Activated T-cell treated with anti-CD3 and anti-CD28 coated beads, Interleukin-2, amount 50 U/mL, for 72 hours (primary cell): ENCODE results near the gene IL18BP. TPM values are rescaled to one million over a fixed set of nuclear protein-coding genes. Genes with fewer than 3 reads are reported as not detected.

Source experiments
- ATAC-seq, 2 donors: fragments of 150-1000 bp; cut with Tn5 transposase; replicated peaks in 1 of 2; 2 replicates each; pipeline ENCODE4 v1.10.0; 2021; ENCODE audit warnings: moderate library complexity in 2 of 2, mild to moderate bottlenecking in 1 of 2
- DNase-seq, 2 donors: peaks; one replicate each; pipeline ENCODE4 v3.0.0; 2021 to 2022; ENCODE audit warnings: mixed read lengths in 1 of 2
- H3K27ac Mint-ChIP-seq: one replicate; pipeline ENCODE4 v1.8.0; 2022; ENCODE audit warnings: mild to moderate bottlenecking, moderate library complexity, mixed read lengths
- H3K27me3 Mint-ChIP-seq: one replicate; pipeline ENCODE4 v1.8.0; 2022; ENCODE audit warnings: low read depth, mixed read lengths
- H3K36me3 Mint-ChIP-seq, 2 donors: one replicate each; pipeline ENCODE4 v1.8.0; 2022; ENCODE audit warnings: mixed read lengths in 2 of 2, mild to moderate bottlenecking in 1 of 2; ENCODE audit not compliant: insufficient read depth in 2 of 2
- H3K4me1 Mint-ChIP-seq: one replicate; pipeline ENCODE4 v1.8.0; 2022; ENCODE audit warnings: low read depth, mixed read lengths
- H3K4me3 Mint-ChIP-seq, 2 donors: one replicate each; pipeline ENCODE4 v1.8.0; 2022; ENCODE audit warnings: mild to moderate bottlenecking in 2 of 2, mixed read lengths in 2 of 2, moderate library complexity in 2 of 2
- H3K9me3 Mint-ChIP-seq, 2 donors: one replicate each; pipeline ENCODE4 v1.8.0; 2022; ENCODE audit warnings: mixed read lengths in 2 of 2
- total RNA-seq, 2 donors: library from RNA; stranded (reverse); gene quantifications; one replicate each; pipeline ENCODE4 v1.2.3, GENCODE V29; 2022

Gene IL18BP
- total RNA-seq, 2 donors from 2014 or later: 16.7 to 19.0 TPM

DNA sequence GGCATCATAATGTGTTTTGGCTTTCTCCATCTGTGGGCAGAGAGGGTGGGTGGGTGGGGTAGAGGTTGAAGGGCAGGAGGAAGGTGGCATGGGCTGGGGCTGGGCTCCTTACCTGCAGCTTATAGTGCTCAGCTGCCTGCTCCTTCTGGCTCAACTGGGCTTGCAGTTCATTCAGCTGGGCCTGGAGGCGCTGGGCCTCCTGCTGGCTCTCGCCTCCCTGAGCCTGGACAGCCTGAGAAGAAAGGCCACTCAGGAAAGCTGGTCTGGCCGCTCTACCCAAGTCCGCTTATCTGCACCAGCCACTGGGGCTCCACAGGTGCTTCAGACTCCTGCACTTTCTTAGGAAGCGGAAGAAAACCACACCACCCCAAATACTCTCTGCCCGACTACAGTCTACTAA is 10.4 kb downstream of the IL18BP start:
- no peaks in the 10 kb centered on the region for H3K27me3 Mint-ChIP-seq
- no peaks in the 10 kb centered on the region for H3K9me3 Mint-ChIP-seq
- peaks cover 7% of the 10 kb centered on the region for H3K4me1 Mint-ChIP-seq
- H3K36me3 Mint-ChIP-seq: peaks cover 6 to 28% of the 10 kb centered on the region in 2 donors
- no peak overlapping the region for H3K4me3 Mint-ChIP-seq
- no peak overlapping the region for H3K27ac Mint-ChIP-seq
- DNase-seq (no peak), ATAC-seq (no peak)

DNA sequence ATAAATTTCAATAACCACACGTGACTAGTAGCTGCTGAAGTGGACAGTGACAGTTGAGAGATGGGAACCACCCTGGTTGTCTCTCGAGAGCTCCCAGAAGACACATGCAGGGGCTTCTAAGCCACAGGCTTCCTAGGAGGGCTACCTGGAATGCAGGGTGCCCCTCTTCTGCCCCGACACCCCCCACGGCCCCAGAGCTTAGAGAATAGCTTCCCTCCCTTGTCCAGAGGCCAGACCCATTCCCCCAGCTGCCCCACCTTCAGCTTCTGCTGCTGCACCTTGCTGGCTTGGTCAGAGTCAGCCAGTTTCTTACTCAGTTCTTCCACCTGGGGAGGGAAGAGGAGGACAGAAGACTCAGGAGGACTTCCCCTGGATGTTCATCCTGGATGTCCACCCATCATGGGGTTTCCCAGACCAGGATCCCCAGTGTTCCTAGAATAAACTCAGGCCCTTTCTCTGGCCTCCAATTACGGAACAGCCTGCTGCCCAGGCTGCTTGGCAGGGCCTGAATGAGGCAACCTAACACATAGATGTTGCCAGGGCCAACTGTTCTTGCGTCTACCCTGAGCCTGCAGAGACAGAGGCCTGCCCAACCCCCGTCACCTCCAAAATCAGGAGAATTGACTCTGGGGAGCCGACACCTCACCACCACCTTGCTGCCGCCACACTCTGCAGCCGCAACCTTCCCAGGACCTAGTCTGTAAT is 12.0 kb downstream of the IL18BP start:
- Mint-ChIP-seq H3K27me3 (no peaks in the 10 kb centered on the region), H3K4me3 (no peak overlapping the region), H3K27ac (peak overlapping the region; percentile 55), H3K9me3 (no peaks in the 10 kb centered on the region), H3K4me1 (peaks cover 7% of the 10 kb centered on the region), H3K36me3 (peaks cover 7 to 39% of the 10 kb centered on the region in 2 donors)
- DNase-seq (no peak), ATAC-seq (no peak)

DNA sequence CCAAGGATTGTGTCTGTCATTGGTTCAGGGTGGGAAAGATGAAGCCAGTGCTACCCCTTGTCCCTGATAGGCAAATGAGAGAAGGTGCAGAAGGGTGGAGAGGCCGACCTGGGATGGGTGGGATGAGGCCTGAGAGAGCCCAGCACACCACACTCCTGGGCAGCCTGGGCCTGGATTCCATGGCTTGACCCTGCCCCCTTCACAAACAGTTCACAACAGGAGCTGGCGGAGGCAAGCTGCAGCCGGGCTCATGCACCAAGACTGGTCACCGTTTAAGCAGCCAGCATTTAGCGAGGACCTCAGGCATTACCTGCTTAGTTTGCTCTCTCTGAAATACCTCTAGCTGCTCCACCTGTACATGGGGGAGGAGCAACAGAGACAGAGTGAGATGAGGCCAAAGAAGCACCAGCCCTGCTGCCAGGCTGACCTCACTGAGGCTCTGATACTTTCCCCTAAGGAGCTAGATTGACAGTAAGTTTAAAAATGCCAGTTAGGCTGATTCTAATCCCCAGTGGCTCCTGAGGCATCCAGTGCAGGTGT is 13.5 kb downstream of the IL18BP start:
- Mint-ChIP-seq H3K27me3 (no peaks in the 10 kb centered on the region), H3K36me3 (peaks cover 4 to 37% of the 10 kb centered on the region in 2 donors), H3K9me3 (no peaks in the 10 kb centered on the region), H3K27ac (peak overlapping the region; percentile 52), H3K4me3 (no peak overlapping the region), H3K4me1 (peaks cover 7% of the 10 kb centered on the region)
- no peak for DNase-seq
- ATAC-seq: no peak

DNA sequence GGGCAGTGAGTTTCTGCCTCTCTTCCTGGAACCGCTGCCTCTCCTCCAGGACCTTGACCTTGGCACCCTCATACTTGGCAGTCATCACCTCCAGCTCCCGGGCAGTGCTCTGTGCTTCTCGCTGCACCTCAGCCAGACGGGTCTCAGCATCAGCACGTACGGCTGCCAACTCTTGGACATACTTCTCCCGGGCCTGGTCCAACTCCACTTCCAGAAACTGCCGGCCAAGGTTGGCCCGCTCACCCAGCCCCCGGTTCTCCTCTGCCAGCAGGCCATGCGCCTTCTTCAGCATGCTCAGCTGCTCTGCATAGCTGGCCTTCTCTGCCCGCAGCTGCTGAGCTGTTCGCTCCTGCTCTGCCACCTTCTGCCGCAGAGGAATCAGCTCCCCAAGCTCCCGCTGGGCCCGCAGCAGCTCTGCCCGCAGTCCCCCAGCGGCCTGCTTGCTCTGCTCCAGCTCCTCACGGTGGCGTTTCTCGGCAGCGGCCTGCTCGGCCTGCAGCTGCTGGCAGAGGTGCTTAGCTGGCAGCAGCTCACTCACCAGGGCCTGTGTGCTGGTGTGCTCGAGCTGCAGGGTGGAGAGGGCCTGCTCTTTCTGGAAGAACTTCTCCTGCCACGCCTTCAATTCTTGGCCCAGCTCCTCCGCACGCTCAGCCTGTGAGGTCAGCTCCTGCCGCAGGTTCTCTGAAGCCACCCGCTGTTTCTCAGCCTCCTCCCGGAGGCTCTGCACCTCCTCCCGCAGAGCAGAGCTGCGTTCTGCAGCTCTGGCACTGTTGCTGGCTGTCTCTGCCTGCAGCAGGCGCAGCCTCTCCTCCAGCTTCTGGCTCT is 14.4 kb downstream of the IL18BP start:
- H3K4me3 Mint-ChIP-seq: no peak overlapping the region
- no peak overlapping the region for H3K27ac Mint-ChIP-seq
- no peaks in the 10 kb centered on the region for H3K27me3 Mint-ChIP-seq
- H3K9me3 Mint-ChIP-seq: no peaks in the 10 kb centered on the region
- peaks cover 5 to 36% of the 10 kb centered on the region in 2 donors for H3K36me3 Mint-ChIP-seq
- DNase-seq (no peak), ATAC-seq (no peak)
- H3K4me1 Mint-ChIP-seq: peaks cover 7% of the 10 kb centered on the region

DNA sequence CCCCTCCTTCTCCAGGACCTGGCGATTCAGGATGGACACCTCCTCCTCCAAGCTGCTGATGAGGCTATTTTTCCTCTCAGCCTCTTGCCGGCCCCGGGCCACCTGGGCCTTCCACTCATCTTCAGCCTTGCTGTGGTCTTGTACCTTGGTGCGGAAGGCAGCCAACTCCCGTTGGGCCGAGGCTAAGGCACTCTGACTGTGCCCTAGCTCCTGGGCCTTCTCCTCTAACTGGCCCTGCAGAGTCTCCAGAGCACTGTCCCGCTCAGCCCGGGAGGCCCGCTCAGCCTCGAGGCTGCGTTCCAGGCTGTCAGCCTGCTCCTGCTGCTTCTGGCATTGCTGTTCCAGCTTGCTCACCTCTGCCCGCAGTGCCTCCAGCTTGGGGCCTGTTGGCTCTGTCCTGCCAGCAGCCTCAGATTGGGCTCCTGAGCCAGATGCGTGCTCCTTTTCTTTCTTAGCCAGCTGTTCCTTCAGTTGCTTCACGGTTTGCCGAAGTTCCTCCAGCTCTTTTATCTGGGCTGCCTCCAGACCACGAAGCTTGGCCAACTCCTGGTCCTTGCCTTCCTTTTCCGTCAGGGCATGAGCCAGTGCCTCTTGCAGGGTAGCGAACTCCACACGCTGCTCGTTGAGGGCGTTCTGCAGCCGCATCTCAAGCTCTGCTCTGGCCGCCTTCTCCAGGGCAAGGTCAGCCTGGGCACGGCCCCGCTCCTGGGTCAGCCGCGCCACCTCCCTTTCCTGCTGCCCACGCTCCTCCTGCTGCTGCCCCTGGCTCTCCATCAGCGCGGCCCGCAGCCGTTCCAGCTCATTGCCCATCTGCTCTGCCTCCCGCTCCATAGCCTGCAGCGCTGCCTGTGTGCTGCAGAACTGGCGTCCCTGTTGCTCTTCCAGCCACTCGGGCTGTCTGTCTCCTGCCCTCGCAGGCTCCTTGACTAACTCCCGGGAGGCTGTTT is 15.3 kb downstream of the IL18BP start:
- peaks cover 7% of the 10 kb centered on the region for H3K4me1 Mint-ChIP-seq
- H3K9me3 Mint-ChIP-seq: no peaks in the 10 kb centered on the region
- no peak overlapping the region for H3K27ac Mint-ChIP-seq
- DNase-seq (no peak), ATAC-seq (no peak)
- peaks cover 7 to 35% of the 10 kb centered on the region in 2 donors for H3K36me3 Mint-ChIP-seq
- no peaks in the 10 kb centered on the region for H3K27me3 Mint-ChIP-seq
- H3K4me3 Mint-ChIP-seq: no peak overlapping the region

DNA sequence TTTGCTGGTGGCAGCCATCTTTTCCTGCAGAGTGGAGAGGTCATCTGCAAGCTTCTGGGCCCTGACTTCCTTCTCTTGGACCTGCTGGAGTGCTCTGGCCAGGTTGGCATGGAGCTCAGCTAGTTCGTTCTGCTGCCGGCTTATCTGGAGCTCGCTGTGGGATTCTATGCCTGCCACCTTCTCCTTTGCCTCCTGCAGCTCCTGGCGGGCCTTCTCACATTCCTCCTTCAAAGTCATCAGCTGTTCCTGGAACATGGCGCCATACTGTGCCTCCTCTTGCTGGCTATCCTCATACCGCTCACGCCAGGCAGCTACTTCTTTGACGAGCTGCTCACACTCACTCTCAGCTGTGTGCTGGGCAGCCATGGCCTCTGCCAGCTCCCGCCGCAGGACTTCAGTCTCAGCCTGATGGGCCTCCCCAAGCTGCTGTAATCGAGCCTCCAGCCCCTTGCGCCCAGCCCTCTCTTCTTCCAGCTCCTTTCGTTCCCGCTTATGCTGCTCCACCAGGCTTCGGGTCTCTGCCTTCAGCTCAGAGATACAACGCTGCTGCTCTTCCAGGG is 16.1 kb downstream of the IL18BP start:
- DNase-seq: no peak
- ATAC-seq: no peak
- Mint-ChIP-seq H3K9me3 (no peaks in the 10 kb centered on the region), H3K36me3 (peaks cover 8 to 40% of the 10 kb centered on the region in 2 donors), H3K27me3 (no peaks in the 10 kb centered on the region), H3K27ac (no peak overlapping the region), H3K4me1 (peaks cover 7% of the 10 kb centered on the region), H3K4me3 (no peak overlapping the region)

DNA sequence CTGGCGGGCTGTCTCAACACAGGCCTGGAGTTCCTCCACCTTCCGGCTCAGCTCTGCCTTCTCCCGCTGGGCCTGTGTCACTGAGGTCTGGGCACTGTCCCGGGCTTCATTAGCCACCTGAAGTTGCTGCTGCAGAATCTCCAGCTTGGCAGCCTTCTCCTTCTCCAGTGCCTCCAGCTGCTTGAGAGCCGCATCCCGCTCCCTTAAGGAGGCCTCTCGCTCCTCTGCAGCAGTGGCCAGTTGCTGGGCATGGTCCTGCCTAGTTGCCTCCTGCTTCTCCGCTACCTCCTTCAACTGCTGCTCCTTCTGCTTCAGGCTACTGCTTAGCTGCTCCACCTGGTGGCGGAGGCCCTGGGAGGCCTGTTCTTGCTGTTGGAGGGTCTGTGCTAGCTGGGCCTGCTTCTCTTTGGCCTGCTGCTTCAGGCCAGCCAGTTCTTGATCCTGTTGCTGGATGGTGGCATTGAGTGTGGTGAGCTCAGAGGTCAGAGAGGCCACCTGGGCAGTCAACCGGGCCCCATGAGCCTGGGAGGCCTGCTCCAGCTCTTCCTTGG is 16.9 kb downstream of the IL18BP start:
- no peaks in the 10 kb centered on the region for H3K27me3 Mint-ChIP-seq
- H3K36me3 Mint-ChIP-seq: peaks cover 14 to 45% of the 10 kb centered on the region in 2 donors
- ATAC-seq (no peak), DNase-seq (no peak)
- no peak overlapping the region for H3K27ac Mint-ChIP-seq
- H3K9me3 Mint-ChIP-seq: no peaks in the 10 kb centered on the region
- peaks cover 7% of the 10 kb centered on the region for H3K4me1 Mint-ChIP-seq
- H3K4me3 Mint-ChIP-seq: no peak overlapping the region

DNA sequence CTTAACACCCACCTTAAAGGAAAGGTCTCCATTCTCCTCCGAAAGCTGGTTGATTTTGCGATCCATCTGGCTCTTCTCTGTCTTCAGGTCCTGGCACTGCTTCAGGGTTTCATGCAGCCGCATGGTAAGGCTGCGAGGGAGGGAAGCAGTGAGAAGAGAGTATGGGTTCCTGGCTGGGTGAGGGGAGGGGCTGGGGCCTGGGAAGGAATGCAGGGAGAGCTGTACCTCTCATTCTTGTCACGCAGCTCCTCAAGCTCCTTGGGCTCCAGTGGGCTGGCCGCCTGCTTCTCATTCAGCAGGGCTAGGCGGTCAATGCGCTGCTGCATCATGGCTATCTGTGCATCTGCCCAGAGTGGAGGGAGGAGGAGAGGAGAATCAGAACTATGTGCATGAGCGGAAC is 19.5 kb downstream of the IL18BP start:
- H3K4me1 Mint-ChIP-seq: peaks cover 7% of the 10 kb centered on the region
- no peak for DNase-seq
- H3K27me3 Mint-ChIP-seq: no peaks in the 10 kb centered on the region
- no peak overlapping the region for H3K4me3 Mint-ChIP-seq
- H3K27ac Mint-ChIP-seq: no peak overlapping the region
- peaks cover 17 to 50% of the 10 kb centered on the region in 2 donors for H3K36me3 Mint-ChIP-seq
- ATAC-seq: no peak
- H3K9me3 Mint-ChIP-seq: no peaks in the 10 kb centered on the region

DNA sequence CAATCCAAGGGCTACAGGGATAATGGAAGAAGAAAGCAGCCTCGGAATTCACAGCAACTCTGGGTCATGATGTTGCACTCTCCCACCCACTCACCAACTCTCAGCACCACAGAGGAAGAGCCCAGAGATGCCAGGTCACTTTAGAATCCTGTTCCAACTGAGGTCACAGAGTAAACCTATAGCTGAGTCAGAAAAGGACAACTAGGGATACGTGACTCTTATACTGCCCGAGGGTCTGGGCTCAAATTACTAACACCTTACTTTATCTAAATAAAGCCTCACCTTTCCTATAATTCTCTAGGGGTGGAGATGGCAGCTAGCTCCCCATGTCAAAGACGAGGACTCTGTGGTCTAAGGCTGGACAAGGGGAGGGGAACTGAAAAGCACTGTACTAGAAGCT is 24.6 kb downstream of the IL18BP start:
- ATAC-seq (no peak), DNase-seq (no peak)
- H3K9me3 Mint-ChIP-seq: no peaks in the 10 kb centered on the region
- no peak overlapping the region for H3K4me3 Mint-ChIP-seq
- H3K36me3 Mint-ChIP-seq: peaks cover 14 to 33% of the 10 kb centered on the region in 2 donors
- H3K27me3 Mint-ChIP-seq: no peaks in the 10 kb centered on the region
- no peak overlapping the region for H3K27ac Mint-ChIP-seq
- H3K4me1 Mint-ChIP-seq: peaks cover 24% of the 10 kb centered on the region

DNA sequence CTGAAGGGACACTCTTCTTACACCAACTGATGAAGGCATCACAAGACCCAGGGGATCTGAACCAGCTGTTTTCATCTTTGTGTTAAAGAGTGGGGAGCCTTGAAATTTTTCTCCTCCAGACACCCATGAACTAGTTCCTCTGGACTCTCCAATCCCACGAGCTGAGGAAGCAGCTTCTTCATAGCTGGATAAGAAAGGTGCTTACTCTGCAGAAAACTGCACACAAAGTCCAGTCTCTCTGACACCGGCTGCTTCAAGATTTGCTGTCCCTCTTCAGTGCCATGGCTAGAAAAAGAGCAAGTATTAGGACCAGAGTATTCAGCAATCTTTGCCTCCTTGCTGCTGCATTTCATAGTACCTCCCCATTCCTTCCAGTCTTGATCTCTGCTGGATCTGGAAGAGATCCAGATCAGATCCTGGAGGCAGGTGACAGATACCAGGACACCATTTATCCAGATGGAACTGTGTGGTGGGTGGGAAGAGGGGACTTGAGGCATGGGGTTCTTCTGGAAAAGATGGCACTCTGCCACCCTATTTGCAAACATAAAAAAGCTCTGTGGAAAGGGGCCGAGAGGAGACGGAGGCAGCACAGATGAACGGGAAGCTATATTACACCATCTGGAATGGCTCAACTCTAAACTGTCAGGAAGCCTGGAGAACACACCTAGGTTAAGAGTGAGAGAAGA is 25.5 kb downstream of the IL18BP start:
- no peak for ATAC-seq
- H3K4me3 Mint-ChIP-seq: no peak overlapping the region
- peaks cover 12 to 29% of the 10 kb centered on the region in 2 donors for H3K36me3 Mint-ChIP-seq
- peak overlapping the region; percentile 9 for H3K27ac Mint-ChIP-seq
- no peaks in the 10 kb centered on the region for H3K27me3 Mint-ChIP-seq
- H3K4me1 Mint-ChIP-seq: peaks cover 30% of the 10 kb centered on the region
- no peak for DNase-seq
- H3K9me3 Mint-ChIP-seq: no peaks in the 10 kb centered on the region

DNA sequence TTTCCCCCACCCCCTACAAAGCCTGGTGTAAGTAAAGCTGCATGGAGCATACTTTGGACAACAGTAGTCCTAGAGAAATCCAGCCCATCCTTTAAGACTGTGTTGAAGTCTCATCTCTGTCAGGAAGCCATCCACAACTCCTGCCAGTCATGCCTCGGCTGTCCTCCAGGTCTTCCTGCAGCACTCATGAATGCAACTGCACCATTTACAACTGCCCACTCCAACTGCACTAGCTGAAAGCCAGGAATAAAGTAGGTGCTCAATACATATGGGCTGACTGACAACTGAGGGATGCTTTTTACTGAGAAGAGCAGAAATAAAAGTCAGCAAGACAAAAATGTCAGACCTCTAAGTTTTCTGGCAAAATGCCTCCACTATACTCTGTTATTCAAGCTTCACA is 27.4 kb downstream of the IL18BP start:
- Mint-ChIP-seq H3K27me3 (no peaks in the 10 kb centered on the region), H3K4me3 (no peak overlapping the region), H3K27ac (peak overlapping the region; percentile 67), H3K4me1 (peaks cover 37% of the 10 kb centered on the region), H3K9me3 (no peaks in the 10 kb centered on the region), H3K36me3 (peaks cover 3 to 22% of the 10 kb centered on the region in 2 donors)
- DNase-seq (no peak), ATAC-seq (no peak)
